ENCODE measurements around the gene EYS.

The EYS gene

DNA sequence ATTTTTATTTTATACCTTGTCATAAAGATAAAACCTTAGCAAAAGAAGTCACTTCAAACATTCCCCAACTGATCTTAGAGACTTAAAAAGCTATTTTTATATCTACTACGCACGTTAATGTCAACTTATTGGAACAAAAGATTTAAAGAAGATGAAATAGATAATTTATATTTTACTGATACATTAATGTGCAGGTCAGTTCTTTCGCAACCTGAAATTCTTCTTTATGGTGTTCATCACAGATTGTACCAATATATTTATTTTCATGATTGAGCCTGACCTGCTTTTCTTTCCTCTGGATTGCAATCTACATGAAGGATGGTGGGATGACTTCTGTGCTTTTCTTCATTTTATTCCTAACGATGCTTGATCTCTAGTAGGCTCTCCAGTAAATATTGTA lies 1475.1 kb downstream of the EYS start:
- Mint-ChIP-seq H3K27ac (no peak overlapping the region), H3K9me3 (peaks cover 4% of the 10 kb centered on the region), H3K4me3 (no peak overlapping the region), H3K36me3 (no peaks in the 10 kb centered on the region), H3K4me1 (no peaks in the 10 kb centered on the region)
- DNase-seq (ENCODE audit: low spot score in 2 of 2), result no peak
- no peak for ATAC-seq

DNA sequence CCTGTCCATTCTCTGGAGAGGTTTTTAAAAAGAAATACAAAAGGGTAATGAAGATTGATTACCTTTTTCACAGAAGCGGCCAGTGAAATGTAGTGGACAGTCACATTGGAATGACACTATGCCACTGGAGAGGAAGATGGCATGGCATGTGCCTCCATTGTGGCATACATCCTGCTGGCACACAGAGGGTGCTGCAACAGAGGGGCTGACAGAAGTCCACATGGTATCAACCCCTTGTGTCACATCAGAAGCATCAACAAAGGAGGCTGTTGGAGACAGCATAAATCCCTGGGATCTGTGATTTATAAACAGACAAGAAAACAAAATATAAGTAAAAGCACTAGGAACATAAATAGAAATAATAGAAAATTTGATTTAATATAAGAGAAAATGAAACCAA lies 1476.5 kb downstream of the EYS start:
- no peak overlapping the region for H3K4me3 Mint-ChIP-seq
- DNase-seq (ENCODE audit: low spot score in 2 of 2) (no peak), ATAC-seq (no peak)
- no peaks in the 10 kb centered on the region for H3K36me3 Mint-ChIP-seq
- H3K27ac Mint-ChIP-seq, result no peak overlapping the region
- H3K9me3 Mint-ChIP-seq, result peaks cover 4% of the 10 kb centered on the region
- H3K4me1 Mint-ChIP-seq, result no peaks in the 10 kb centered on the region

DNA sequence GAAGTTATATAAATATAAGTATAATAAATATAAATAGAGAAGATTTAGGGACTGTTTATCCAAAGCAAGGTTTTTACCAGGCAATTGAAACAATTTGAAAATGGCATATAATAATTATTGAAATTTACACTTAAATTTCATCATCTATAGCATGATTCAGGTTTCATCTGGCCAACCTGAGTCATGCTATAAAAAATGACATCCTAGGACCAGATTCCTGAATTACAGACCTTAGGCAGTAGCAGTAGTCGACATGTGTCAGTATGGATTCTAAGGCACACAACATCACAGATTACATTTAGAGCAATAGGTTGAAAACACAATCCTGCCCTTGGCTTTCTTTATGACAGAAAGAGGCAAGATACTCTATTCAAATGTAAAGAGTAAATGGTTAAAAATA lies 1479.2 kb downstream of the EYS start:
- no peaks in the 10 kb centered on the region for H3K36me3 Mint-ChIP-seq
- H3K4me1 Mint-ChIP-seq, result no peaks in the 10 kb centered on the region
- no peak overlapping the region for H3K27ac Mint-ChIP-seq
- DNase-seq (ENCODE audit: low spot score in 2 of 2) (no peak), ATAC-seq (no peak)
- H3K4me3 Mint-ChIP-seq, result no peak overlapping the region
- H3K9me3 Mint-ChIP-seq, result peaks cover 15% of the 10 kb centered on the region

DNA sequence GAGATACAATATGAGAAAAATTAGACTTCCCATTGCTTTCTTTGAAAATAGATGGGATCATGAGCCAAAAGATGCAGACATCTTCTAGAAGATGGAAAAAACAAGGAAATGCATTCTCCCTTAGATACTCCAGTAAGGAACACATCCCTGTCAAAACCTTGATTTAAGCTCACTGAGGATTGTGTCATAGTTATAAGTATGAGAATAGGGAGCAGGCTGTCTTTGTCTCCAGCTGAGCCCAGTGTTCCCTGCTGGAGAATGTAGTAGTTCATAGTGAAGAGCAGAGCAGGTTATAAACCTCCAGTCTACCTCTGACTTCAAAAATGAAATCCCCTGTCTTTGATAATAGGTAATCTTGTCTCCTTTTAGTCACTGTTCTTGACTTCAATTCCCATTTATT lies 1481.5 kb downstream of the EYS start:
- H3K9me3 Mint-ChIP-seq, result peaks cover 11% of the 10 kb centered on the region
- ATAC-seq (no peak), DNase-seq (ENCODE audit: low spot score in 2 of 2) (no peak)
- no peaks in the 10 kb centered on the region for H3K4me1 Mint-ChIP-seq
- H3K36me3 Mint-ChIP-seq, result no peaks in the 10 kb centered on the region
- H3K27ac Mint-ChIP-seq, result no peak overlapping the region
- H3K4me3 Mint-ChIP-seq, result no peak overlapping the region

DNA sequence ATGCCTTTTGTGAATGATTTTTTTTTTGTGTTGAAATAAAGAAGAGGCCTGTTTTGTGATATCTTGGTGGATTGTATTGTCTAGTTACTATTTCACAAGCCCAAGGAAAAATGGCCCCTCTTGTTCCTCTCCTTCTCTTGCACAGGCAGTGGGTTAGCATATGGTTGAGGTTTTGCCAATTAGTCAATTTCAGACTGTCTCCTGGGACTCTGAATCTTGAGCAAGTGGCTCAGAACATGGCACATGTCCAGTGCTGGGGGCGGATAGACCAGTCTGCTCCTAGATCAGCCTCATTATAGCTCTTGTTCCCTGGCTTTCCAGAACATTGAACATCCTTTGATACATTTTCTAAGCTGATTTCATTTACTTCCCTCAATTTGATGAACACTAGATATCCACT lies 1482.2 kb downstream of the EYS start:
- DNase-seq (ENCODE audit: low spot score in 2 of 2) (no peak), ATAC-seq (no peak)
- Mint-ChIP-seq H3K9me3 (peaks cover 11% of the 10 kb centered on the region), H3K4me1 (no peaks in the 10 kb centered on the region), H3K27ac (no peak overlapping the region), H3K36me3 (no peaks in the 10 kb centered on the region), H3K4me3 (no peak overlapping the region)

DNA sequence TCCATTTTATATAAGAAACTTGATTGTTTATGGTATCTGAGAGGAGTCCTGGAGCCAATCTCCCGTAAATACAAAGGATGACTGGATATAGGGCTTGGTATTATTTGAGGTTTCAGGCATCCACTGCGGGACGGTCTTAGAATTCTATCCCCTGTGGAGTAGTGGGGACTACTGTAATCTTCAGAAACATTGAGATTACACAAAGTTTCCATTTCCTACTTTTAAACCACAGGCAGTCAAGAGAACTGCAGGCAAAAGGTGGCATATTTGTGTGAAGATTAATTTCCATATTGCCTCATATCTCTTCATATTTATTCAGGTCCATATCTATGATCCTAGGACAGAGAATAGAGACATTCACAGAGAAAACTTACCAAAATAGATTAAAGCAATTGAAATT lies 1485.2 kb downstream of the EYS start:
- no peak for ATAC-seq

DNA sequence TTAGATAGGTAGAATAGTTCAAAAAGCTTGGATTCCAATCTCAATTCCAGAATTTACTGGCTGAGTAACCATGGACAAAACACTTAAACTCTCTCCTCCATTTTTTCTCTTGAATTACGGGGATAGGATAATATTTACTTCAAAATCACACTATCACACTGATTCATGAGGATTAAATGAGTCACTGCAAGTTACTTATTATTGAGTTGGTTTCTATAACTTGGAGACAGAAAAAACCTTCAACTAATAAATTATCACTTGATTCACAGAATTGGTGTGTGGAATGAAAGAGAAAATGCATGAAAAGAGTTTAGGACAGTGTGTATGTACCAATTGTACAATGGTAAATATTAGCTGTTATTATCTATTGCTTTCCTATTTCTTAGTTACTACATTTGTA lies 1486.2 kb downstream of the EYS start:
- no peak overlapping the region for H3K4me3 Mint-ChIP-seq
- no peak overlapping the region for H3K27ac Mint-ChIP-seq
- ATAC-seq (no peak), DNase-seq (ENCODE audit: low spot score in 2 of 2) (no peak)
- no peaks in the 10 kb centered on the region for H3K4me1 Mint-ChIP-seq
- H3K36me3 Mint-ChIP-seq, result no peaks in the 10 kb centered on the region
- H3K9me3 Mint-ChIP-seq, result peaks cover 19% of the 10 kb centered on the region

More for the DNA sequence above, 1485.2 kb downstream of the EYS start:
- no peak for DNase-seq (ENCODE audit: low spot score in 2 of 2)
- H3K27ac Mint-ChIP-seq, result no peak overlapping the region
- H3K9me3 Mint-ChIP-seq, result peaks cover 17% of the 10 kb centered on the region
- no peak overlapping the region for H3K4me3 Mint-ChIP-seq
- no peaks in the 10 kb centered on the region for H3K36me3 Mint-ChIP-seq
- H3K4me1 Mint-ChIP-seq, result no peaks in the 10 kb centered on the region

DNA sequence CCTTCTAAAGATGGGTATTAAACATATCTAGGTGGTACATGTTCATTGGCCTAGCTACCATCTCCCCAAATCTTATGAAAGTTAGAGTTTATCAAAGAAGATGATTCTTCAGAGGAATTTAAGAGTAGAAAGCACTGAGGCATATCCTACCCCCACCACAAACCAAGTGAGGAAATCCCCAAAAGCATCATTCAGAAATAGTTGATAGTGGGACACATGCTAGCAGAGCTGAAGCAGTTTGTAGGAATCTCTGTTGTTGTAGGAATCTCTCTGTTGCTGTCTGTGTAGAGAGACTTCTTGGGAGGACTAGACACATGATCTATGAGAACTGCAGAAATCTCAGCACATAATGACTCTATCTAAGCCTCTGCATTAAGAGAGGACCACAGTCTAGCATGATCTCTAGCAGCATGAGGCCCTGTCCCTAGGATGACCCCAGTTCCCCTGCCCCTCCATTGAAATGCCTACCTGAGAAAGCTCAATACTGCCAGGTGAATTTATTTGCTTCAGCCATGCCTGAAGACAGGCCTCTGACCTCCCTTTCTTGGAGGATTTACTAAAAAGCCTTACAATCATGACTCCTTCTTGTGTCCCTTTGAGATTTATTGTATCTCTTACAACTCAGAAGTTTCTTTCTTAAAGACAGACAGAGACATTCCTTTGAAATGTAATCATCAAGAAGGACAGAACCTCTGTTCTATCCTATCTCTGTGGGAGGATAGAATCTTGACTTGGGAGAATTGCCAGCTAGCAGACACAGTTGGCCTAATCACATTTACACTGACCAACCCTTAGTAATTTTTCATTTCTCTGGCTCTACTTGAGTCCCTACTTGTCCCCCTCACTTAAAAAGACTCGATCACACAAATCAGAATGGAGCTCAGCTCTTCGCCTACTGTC lies 1489.1 kb downstream of the EYS start:
- H3K4me1 Mint-ChIP-seq, result no peaks in the 10 kb centered on the region
- H3K27ac Mint-ChIP-seq, result no peak overlapping the region
- H3K9me3 Mint-ChIP-seq, result peaks cover 11% of the 10 kb centered on the region
- no peaks in the 10 kb centered on the region for H3K36me3 Mint-ChIP-seq
- no peak for DNase-seq (ENCODE audit: low spot score in 2 of 2)
- H3K4me3 Mint-ChIP-seq, result no peak overlapping the region
- no peak for ATAC-seq

DNA sequence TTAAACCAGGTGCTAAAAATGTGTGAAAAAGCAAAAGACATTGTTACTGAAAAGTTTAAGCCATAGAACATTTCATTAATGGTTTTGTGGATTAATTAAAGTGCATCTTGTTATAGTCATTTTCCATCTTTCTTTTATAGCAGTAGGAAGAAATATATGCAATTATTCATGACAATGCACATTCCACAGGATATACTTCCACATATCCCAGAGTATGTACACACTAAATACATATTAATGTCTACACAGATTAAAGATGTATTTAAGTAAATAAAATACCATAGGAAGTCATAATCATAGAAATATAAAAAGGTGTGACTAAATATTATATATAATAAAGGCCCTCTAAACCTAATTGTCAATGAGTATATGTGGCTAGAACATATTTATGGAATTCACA lies 1492.7 kb downstream of the EYS start:
- H3K27ac Mint-ChIP-seq, result no peak overlapping the region
- no peaks in the 10 kb centered on the region for H3K4me1 Mint-ChIP-seq

DNA sequence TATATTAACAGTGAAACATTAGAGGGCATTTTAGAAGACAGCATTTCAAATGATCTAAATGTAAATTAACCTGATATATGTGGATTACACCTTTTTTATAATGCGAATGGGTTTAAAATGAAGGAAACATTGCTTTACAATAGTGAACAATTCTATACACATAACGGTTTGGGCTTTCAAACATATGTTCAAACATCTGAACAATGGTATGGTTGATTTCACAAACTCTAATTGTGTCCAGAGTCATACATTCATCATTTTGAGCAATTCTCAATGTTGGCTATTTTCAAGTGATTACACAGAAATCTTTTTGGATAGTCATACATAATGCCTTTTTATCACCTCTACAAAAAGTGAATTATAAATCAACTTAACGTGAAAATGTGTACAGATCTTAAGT lies 1493.3 kb downstream of the EYS start:
- Mint-ChIP-seq H3K9me3 (peaks cover 16% of the 10 kb centered on the region), H3K27ac (no peak overlapping the region), H3K36me3 (no peaks in the 10 kb centered on the region), H3K4me1 (no peaks in the 10 kb centered on the region), H3K4me3 (no peak overlapping the region)
- no peak for DNase-seq (ENCODE audit: low spot score in 2 of 2)
- no peak for ATAC-seq

More for the DNA sequence above, 1492.7 kb downstream of the EYS start:
- DNase-seq (ENCODE audit: low spot score in 2 of 2) (no peak), ATAC-seq (no peak)
- Mint-ChIP-seq H3K36me3 (no peaks in the 10 kb centered on the region), H3K9me3 (peaks cover 19% of the 10 kb centered on the region), H3K4me3 (no peak overlapping the region)

DNA sequence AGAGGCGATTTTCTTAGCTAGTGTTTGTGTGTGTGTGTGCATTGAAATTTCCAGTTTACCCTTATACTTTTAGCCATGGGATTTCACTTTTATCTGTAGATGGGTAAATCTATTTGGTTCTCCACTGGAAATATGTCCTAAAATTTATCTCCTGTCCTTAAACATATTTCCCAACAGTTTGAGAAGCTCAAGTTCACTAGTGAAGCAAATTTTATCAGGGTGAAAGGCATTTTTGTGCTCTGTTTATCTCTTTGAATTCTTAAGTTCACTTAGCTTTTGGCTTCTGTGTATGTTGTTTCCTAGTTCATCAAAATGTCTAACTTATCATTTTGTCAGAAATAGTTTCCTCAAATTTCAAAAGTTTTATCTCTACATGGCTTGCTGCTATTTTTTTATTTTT lies 1509.8 kb downstream of the EYS start:
- ATAC-seq (no peak), DNase-seq (ENCODE audit: low spot score in 2 of 2) (no peak)
- no peaks in the 10 kb centered on the region for H3K36me3 Mint-ChIP-seq
- no peak overlapping the region for H3K27ac Mint-ChIP-seq
- H3K9me3 Mint-ChIP-seq, result peaks cover 6% of the 10 kb centered on the region
- H3K4me1 Mint-ChIP-seq, result no peaks in the 10 kb centered on the region
- no peak overlapping the region for H3K4me3 Mint-ChIP-seq

DNA sequence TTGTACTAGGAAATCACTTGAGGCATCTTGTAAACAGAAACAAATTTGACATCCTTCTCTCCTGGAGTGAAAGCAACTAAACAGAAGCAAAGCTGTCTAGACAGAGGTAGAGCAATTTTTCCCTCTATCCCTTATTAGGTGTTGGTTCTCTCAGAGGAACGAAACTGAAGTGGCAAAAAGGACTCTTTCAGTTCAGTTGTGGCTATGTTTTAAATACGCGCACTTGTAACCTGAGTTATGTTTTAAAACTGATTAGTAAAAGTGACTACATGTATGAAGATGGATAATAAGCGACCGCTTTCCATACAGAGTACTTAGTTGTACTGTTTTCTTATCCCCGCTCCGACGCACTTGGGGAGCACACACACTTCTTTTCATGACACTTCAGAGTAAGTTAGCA lies 1520.4 kb downstream of the EYS start:
- H3K36me3 Mint-ChIP-seq, result no peaks in the 10 kb centered on the region
- no peaks in the 10 kb centered on the region for H3K4me1 Mint-ChIP-seq
- H3K4me3 Mint-ChIP-seq, result no peak overlapping the region
- ATAC-seq, result no peak
- peaks cover 10% of the 10 kb centered on the region for H3K9me3 Mint-ChIP-seq
- H3K27ac Mint-ChIP-seq, result no peak overlapping the region
- DNase-seq (ENCODE audit: low spot score in 2 of 2), result no peak

DNA sequence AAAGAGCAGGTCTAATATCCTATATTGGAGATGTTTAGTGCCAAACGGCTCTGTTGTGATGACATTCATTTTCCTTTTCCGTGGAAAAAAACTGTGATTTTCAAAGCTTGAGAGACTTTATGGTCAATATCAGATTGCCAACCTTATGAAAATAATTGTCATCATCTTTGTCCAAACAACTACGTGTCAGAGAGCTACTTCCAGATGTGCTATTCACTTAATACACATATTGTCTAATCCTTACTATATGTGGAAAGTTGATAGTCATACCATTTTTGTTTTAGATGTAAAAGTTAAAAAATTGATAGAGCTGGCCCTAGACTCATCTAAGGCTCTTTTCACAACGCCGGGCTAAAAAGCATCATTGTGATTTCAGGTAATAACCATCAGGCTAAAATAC lies 1521.4 kb downstream of the EYS start:
- ATAC-seq (no peak), DNase-seq (ENCODE audit: low spot score in 2 of 2) (no peak)
- Mint-ChIP-seq H3K4me3 (no peak overlapping the region), H3K9me3 (peaks cover 10% of the 10 kb centered on the region), H3K4me1 (no peaks in the 10 kb centered on the region), H3K36me3 (no peaks in the 10 kb centered on the region), H3K27ac (no peak overlapping the region)

DNA sequence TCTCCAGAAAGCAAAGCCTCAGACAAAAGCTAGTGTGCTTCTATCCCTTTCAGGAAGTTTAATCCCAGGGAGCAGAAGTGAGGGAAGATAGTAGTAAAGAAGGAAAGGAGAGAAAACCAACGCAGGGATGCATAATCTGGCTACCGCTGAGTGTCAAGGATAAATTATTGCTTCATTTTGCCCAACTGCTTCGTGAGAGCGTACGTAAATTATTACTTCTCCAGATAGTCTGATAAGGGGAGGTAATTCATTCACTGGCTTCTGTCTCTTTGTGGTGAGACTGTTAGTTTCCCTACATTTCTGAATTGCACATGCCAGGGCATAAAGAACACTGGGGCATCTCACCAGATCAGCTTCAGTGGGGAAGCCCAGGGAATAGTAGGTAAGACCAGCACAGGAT lies 1531.7 kb downstream of the EYS start:
- DNase-seq (ENCODE audit: low spot score in 2 of 2) (no peak), ATAC-seq (no peak)
- Mint-ChIP-seq H3K4me1 (no peaks in the 10 kb centered on the region), H3K27ac (no peak overlapping the region), H3K4me3 (no peak overlapping the region), H3K9me3 (peaks cover 7% of the 10 kb centered on the region), H3K36me3 (no peaks in the 10 kb centered on the region)

DNA sequence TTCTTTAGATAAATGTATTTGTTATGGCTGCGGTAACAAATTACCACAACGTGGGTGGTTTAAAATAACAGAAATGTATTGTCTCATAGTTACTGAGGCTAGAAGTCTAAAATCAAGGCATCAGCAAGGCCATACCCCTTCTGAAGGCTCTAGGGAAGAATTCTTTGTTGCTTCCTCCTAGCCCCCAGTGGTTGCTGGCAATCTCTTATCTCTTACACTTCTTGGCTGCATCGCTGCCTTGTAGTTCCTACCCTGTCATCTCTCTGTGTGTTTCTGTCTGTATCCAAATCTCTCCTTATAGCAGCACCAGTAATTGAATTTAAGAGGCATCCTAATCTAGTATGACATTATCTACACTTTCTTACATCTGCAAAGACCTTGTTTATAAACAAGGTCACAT lies 1536.7 kb downstream of the EYS start:
- Mint-ChIP-seq H3K36me3 (no peaks in the 10 kb centered on the region), H3K4me1 (no peaks in the 10 kb centered on the region), H3K4me3 (no peak overlapping the region), H3K27ac (no peak overlapping the region), H3K9me3 (peaks cover 6% of the 10 kb centered on the region)
- ATAC-seq, result no peak
- DNase-seq (ENCODE audit: low spot score in 2 of 2), result no peak

DNA sequence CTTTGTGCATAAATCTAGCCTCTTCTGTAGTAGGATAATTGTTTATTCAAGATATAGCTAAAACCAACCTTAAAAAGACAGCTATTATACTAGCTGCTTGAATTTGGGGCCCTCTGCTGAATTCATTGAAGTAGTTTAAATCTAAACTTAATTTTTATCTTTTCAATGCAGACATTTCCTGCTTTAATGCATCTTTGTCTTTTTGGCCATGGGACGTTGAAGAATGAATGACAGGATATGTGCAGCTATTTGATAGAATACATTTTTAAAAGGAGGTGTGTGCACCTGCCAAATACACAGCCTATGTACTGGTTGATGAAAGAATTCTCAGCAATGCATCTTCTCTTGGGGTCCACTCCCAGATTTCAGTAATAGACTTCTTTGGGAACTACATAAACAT lies 1546.5 kb downstream of the EYS start:
- H3K9me3 Mint-ChIP-seq, result peaks cover 12% of the 10 kb centered on the region
- ATAC-seq (no peak), DNase-seq (ENCODE audit: low spot score in 2 of 2) (no peak)
- H3K4me3 Mint-ChIP-seq, result no peak overlapping the region
- no peak overlapping the region for H3K27ac Mint-ChIP-seq
- H3K36me3 Mint-ChIP-seq, result no peaks in the 10 kb centered on the region
- H3K4me1 Mint-ChIP-seq, result no peaks in the 10 kb centered on the region
